GM12864 (cell line): ENCODE results near the gene LTBP2.

Source experiments
- DNase-seq: peaks from one replicate; pipeline ENCODE4 v3.0.0-alpha.2; 2011; ENCODE audit warnings: low read depth
- H3K4me3 ChIP-seq: 2 replicates; pipeline ENCODE4 v1.5.1; 2011; ENCODE audit warnings: mild to moderate bottlenecking, low read depth, low read length, control low read depth
- CTCF ChIP-seq: IDR thresholded peaks from 2 replicates; pipeline ENCODE4 v1.5.1; 2011; ENCODE audit warnings: low read depth, mild to moderate bottlenecking, moderate library complexity, low read length, control low read depth, inconsistent platforms; ENCODE audit errors: missing control alignments

Gene LTBP2

GRCh38 chr14:74572726-74573301 is 39.2 kb downstream of the LTBP2 start:
- DNase-seq = no peak
- TF ChIP-seq CTCF = no peak
- no peak overlapping the region for H3K4me3 ChIP-seq

- no peak for DNase-seq
- TF ChIP-seq CTCF = no peak
- no peak overlapping the region for H3K4me3 ChIP-seq
Observed at GRCh38 chr14:74571901-74572725, 39.9 kb downstream of the LTBP2 start.

- TF ChIP-seq CTCF = no peak
- H3K4me3 ChIP-seq = no peak overlapping the region
- no peak for DNase-seq
Observed at GRCh38 chr14:74571441-74571841, 40.6 kb downstream of the LTBP2 start.

GRCh38 chr14:74570696-74571095 is 41.3 kb downstream of the LTBP2 start:
- H3K4me3 ChIP-seq = no peak overlapping the region
- no peak for TF ChIP-seq CTCF

GRCh38 chr14:74569806-74570591 is 42.0 kb downstream of the LTBP2 start:
- no peak overlapping the region for H3K4me3 ChIP-seq
- TF ChIP-seq CTCF = no peak

More at GRCh38 chr14:74570696-74571095, 41.3 kb downstream of the LTBP2 start:
- DNase-seq = no peak

GRCh38 chr14:74569387-74569786 is 42.6 kb downstream of the LTBP2 start:
- no peak overlapping the region for H3K4me3 ChIP-seq
- TF ChIP-seq CTCF = no peak
- no peak for DNase-seq

More at GRCh38 chr14:74569806-74570591, 42.0 kb downstream of the LTBP2 start:
- no peak for DNase-seq
